Activated naive CD4-positive, alpha-beta T cell treated with anti-CD3 and anti-CD28 coated beads for 36 hours (primary cell): ENCODE measurements around the gene INO80D. TPM values are rescaled to one million over a fixed set of nuclear protein-coding genes. Genes with fewer than 3 reads are reported as not detected.
A peak's percentile ranks its signal among the peaks of the same experiment; 100 is the strongest.

Experiments
- CTCF ChIA-PET: fragments of 350-600 bp; sonication (Branson Sonifier 250); formaldehyde crosslinking; loops from one replicate; lab custom pipeline; 2021; ENCODE audit warnings: antibody characterized with exemption; lab: Charles Lee
- DNase-seq: peaks from one replicate; pipeline ENCODE4 v3.0.0-alpha.2; 2020
- H3K27ac Mint-ChIP-seq: one replicate; pipeline ENCODE4 v1.8.0; 2021; ENCODE audit warnings: mild to moderate bottlenecking, mixed read lengths
- H3K27me3 Mint-ChIP-seq: one replicate; pipeline ENCODE4 v1.8.0; 2021; ENCODE audit warnings: low read depth, mixed read lengths
- H3K36me3 Mint-ChIP-seq: one replicate; pipeline ENCODE4 v1.8.0; 2021; ENCODE audit warnings: low read depth, mixed read lengths
- H3K4me1 Mint-ChIP-seq: one replicate; pipeline ENCODE4 v1.8.0; 2021; ENCODE audit warnings: low read depth, mixed read lengths
- H3K4me3 Mint-ChIP-seq: one replicate; pipeline ENCODE4 v1.8.0; 2021; ENCODE audit warnings: mild to moderate bottlenecking, moderate library complexity, mixed read lengths
- H3K9me3 Mint-ChIP-seq: one replicate; pipeline ENCODE4 v1.8.0; 2021; ENCODE audit warnings: mixed read lengths
- intact Hi-C: fragments of 100-400 bp; cut with micrococcal nuclease; formaldehyde crosslinking; loops from one replicate; pipeline ENCODE4 v1.15.1; 2023
- total RNA-seq, 2 experiments: library from RNA; stranded (reverse); gene quantifications; one replicate each; pipeline ENCODE4 v1.2.3, GENCODE V29; 2021

The INO80D gene
- total RNA-seq, 2 experiments from 2014 or later: 14.8 to 15.0 TPM

- CTCF ChIA-PET: no interaction called here
- Mint-ChIP-seq H3K9me3 (no peaks in the 10 kb centered on the region), H3K4me3 (no peak overlapping the region), H3K27me3 (no peaks in the 10 kb centered on the region), H3K27ac (no peak overlapping the region), H3K36me3 (no peaks in the 10 kb centered on the region), H3K4me1 (no peaks in the 10 kb centered on the region)
- intact Hi-C loops: no loop called here
- DNase-seq: no peak
These were observed 118.4 kb downstream of the INO80D start for GRCh38 chr2:205967391-205968075.

GRCh38 chr2:205965707-205966106 is 120.3 kb downstream of the INO80D start:
- CTCF ChIA-PET: interaction anchor here (1.2 to 1.6 kb wide), 2 partner anchors 11 to 16 kb away, joined by 3 to 5 read pairs; no protein-coding TSS in a partner anchor
- intact Hi-C loops: no loop called here
- DNase-seq: no peak
- no peaks in the 10 kb centered on the region for H3K27me3 Mint-ChIP-seq
- no peak overlapping the region for H3K4me3 Mint-ChIP-seq
- H3K9me3 Mint-ChIP-seq: no peaks in the 10 kb centered on the region
- no peaks in the 10 kb centered on the region for H3K36me3 Mint-ChIP-seq
- no peak overlapping the region for H3K27ac Mint-ChIP-seq
- H3K4me1 Mint-ChIP-seq: no peaks in the 10 kb centered on the region

GRCh38 chr2:205964111-205964761 is 121.7 kb downstream of the INO80D start:
- no peaks in the 10 kb centered on the region for H3K9me3 Mint-ChIP-seq
- H3K4me1 Mint-ChIP-seq: no peaks in the 10 kb centered on the region
- no peaks in the 10 kb centered on the region for H3K27me3 Mint-ChIP-seq
- no peak overlapping the region for H3K4me3 Mint-ChIP-seq
- CTCF ChIA-PET: interaction anchor here (0.5 to 2.1 kb wide), 2 partner anchors 16 to 104 kb away, joined by 3 to 5 read pairs; no protein-coding TSS in a partner anchor
- H3K36me3 Mint-ChIP-seq: no peaks in the 10 kb centered on the region
- DNase-seq: no peak
- intact Hi-C loops: no loop called here
- H3K27ac Mint-ChIP-seq: no peak overlapping the region

GRCh38 chr2:205959521-205959920 is 126.5 kb downstream of the INO80D start:
- no peak for DNase-seq
- H3K4me1 Mint-ChIP-seq: no peaks in the 10 kb centered on the region
- CTCF ChIA-PET: interaction anchor here (0.6 to 1.0 kb wide), 3 partner anchors 11 to 102 kb away, joined by 3 to 5 read pairs (median 3); no protein-coding TSS in a partner anchor
- no peaks in the 10 kb centered on the region for H3K36me3 Mint-ChIP-seq
- no peaks in the 10 kb centered on the region for H3K27me3 Mint-ChIP-seq
- intact Hi-C loops: no loop called here
- H3K4me3 Mint-ChIP-seq: no peak overlapping the region
- H3K9me3 Mint-ChIP-seq: no peaks in the 10 kb centered on the region
- H3K27ac Mint-ChIP-seq: no peak overlapping the region

GRCh38 chr2:205957452-205958154 is 128.4 kb downstream of the INO80D start:
- H3K4me1 Mint-ChIP-seq: no peaks in the 10 kb centered on the region
- peaks cover 5% of the 10 kb centered on the region for H3K9me3 Mint-ChIP-seq
- CTCF ChIA-PET: interaction anchor here (0.6 to 1.5 kb wide), 3 partner anchors 10 to 183 kb away, joined by 3 to 5 read pairs (median 3); no protein-coding TSS in a partner anchor
- no peaks in the 10 kb centered on the region for H3K36me3 Mint-ChIP-seq
- no peak overlapping the region for H3K27ac Mint-ChIP-seq
- H3K4me3 Mint-ChIP-seq: no peak overlapping the region
- DNase-seq: no peak
- no peaks in the 10 kb centered on the region for H3K27me3 Mint-ChIP-seq
- intact Hi-C loops: no loop called here

- peaks cover 2% of the 10 kb centered on the region for H3K27me3 Mint-ChIP-seq
- peaks cover 2% of the 10 kb centered on the region for H3K36me3 Mint-ChIP-seq
- no peak overlapping the region for H3K4me3 Mint-ChIP-seq
- peak; percentile 12 for DNase-seq
- H3K27ac Mint-ChIP-seq: no peak overlapping the region
- H3K9me3 Mint-ChIP-seq: peaks cover 16% of the 10 kb centered on the region
- CTCF ChIA-PET: interaction anchor here (1.3 kb wide), 1 partner anchor 12 kb away, joined by 5 read pairs; no protein-coding TSS in a partner anchor
- intact Hi-C loops: no loop called here
- no peaks in the 10 kb centered on the region for H3K4me1 Mint-ChIP-seq
These were observed 131.3 kb downstream of the INO80D start for GRCh38 chr2:205954707-205955106.

- Mint-ChIP-seq H3K36me3 (peaks cover 2% of the 10 kb centered on the region), H3K4me3 (no peak overlapping the region), H3K27me3 (peaks cover 6% of the 10 kb centered on the region), H3K4me1 (no peaks in the 10 kb centered on the region), H3K27ac (no peak overlapping the region), H3K9me3 (peaks cover 16% of the 10 kb centered on the region)
- intact Hi-C loops: no loop called here
- CTCF ChIA-PET: no interaction called here
- no peak for DNase-seq
These were observed 133.7 kb downstream of the INO80D start for GRCh38 chr2:205952282-205952681.

- no peaks in the 10 kb centered on the region for H3K4me1 Mint-ChIP-seq
- CTCF ChIA-PET: interaction anchor here (0.7 to 1.7 kb wide), 12 partner anchors 9 to 1059 kb away, joined by 3 to 13 read pairs (median 4); no protein-coding TSS in a partner anchor
- no peak overlapping the region for H3K27ac Mint-ChIP-seq
- peaks cover 6% of the 10 kb centered on the region for H3K27me3 Mint-ChIP-seq
- DNase-seq: no peak
- peaks cover 2% of the 10 kb centered on the region for H3K36me3 Mint-ChIP-seq
- H3K4me3 Mint-ChIP-seq: no peak overlapping the region
- intact Hi-C loops: loop anchor here (1.0 kb wide), 2 partner anchors 182 to 1624 kb away; no protein-coding TSS in a partner anchor
- peaks cover 16% of the 10 kb centered on the region for H3K9me3 Mint-ChIP-seq
These were observed 137.1 kb downstream of the INO80D start for GRCh38 chr2:205948883-205949282.

GRCh38 chr2:205948496-205948837 is 137.5 kb downstream of the INO80D start:
- Mint-ChIP-seq H3K27ac (no peak overlapping the region), H3K27me3 (peaks cover 6% of the 10 kb centered on the region), H3K4me3 (no peak overlapping the region), H3K9me3 (peaks cover 16% of the 10 kb centered on the region), H3K36me3 (peaks cover 2% of the 10 kb centered on the region), H3K4me1 (no peaks in the 10 kb centered on the region)
- CTCF ChIA-PET: interaction anchor here (0.7 to 1.7 kb wide), 13 partner anchors 8 to 1060 kb away, joined by 3 to 13 read pairs (median 5); no protein-coding TSS in a partner anchor
- no peak for DNase-seq
- intact Hi-C loops: loop anchor here (1.0 kb wide), 2 partner anchors 181 to 1623 kb away; no protein-coding TSS in a partner anchor

GRCh38 chr2:205947621-205948495 is 138.1 kb downstream of the INO80D start:
- peak; percentile 69 for DNase-seq
- Mint-ChIP-seq H3K27ac (no peak overlapping the region), H3K4me3 (no peak overlapping the region), H3K36me3 (peaks cover 2% of the 10 kb centered on the region), H3K9me3 (peaks cover 13% of the 10 kb centered on the region), H3K4me1 (no peaks in the 10 kb centered on the region), H3K27me3 (peaks cover 6% of the 10 kb centered on the region)
- intact Hi-C loops: loop anchor here (1.0 kb wide), 2 partner anchors 181 to 1623 kb away; no protein-coding TSS in a partner anchor
- CTCF ChIA-PET: interaction anchor here (0.7 to 1.7 kb wide), 15 partner anchors 8 to 1935 kb away, joined by 3 to 13 read pairs (median 4); no protein-coding TSS in a partner anchor

- Mint-ChIP-seq H3K27me3 (peaks cover 6% of the 10 kb centered on the region), H3K36me3 (no peaks in the 10 kb centered on the region), H3K27ac (no peak overlapping the region), H3K4me3 (no peak overlapping the region), H3K9me3 (peaks cover 3% of the 10 kb centered on the region), H3K4me1 (no peaks in the 10 kb centered on the region)
- CTCF ChIA-PET: no interaction called here
- intact Hi-C loops: no loop called here
- no peak for DNase-seq
These were observed 139.7 kb downstream of the INO80D start for GRCh38 chr2:205946226-205946625.
